Breast epithelium (tissue), 3 donors: ENCODE results near the gene DOCK9.

ENCODE experiments used
- CTCF ChIP-seq, 3 donors: fragments of 450-650 bp; IDR thresholded peaks; one replicate each; pipeline ENCODE4 v1.5.1; 2016 to 2017; ENCODE audit warnings: antibody characterized with exemption in 3 of 3, mild to moderate bottlenecking in 3 of 3, moderate library complexity in 3 of 3
- POLR2A ChIP-seq: fragments of 450-650 bp; IDR thresholded peaks from one replicate; pipeline ENCODE4 v1.6.1; 2016; ENCODE audit warnings: antibody characterized with exemption, mild to moderate bottlenecking, moderate library complexity
- POLR2AphosphoS5 ChIP-seq, 3 donors: sonication (generic); formaldehyde crosslinking; IDR thresholded peaks; one replicate each; pipeline ENCODE4 v1.6.1; 2017; ENCODE audit warnings: antibody characterized with exemption in 3 of 3

GRCh38 chr13:98979012-98979660 is 1.3 kb upstream of the DOCK9 start:
- TF ChIP-seq CTCF (IDR thresholded peaks at IDR 0.05) (no peak), POLR2A (no peak), POLR2AphosphoS5 (IDR thresholded peaks at IDR 0.05) (no peak)
